Right lobe of liver (tissue), 4 donors: ENCODE data around the gene CIBAR2.

ENCODE experiments used
- CTCF ChIP-seq, 4 donors: fragments of 200-600 bp in 3 of 4; fragments of 450-650 bp in 1 of 4; IDR thresholded peaks; one replicate each; pipeline versions ENCODE4 v1.5.1 to v1.8.0; 2016 to 2022; ENCODE audit warnings: antibody characterized with exemption in 4 of 4, mild to moderate bottlenecking in 2 of 4
- POLR2A ChIP-seq: fragments of 450-650 bp; IDR thresholded peaks from one replicate; pipeline ENCODE4 v1.6.1; 2017; ENCODE audit warnings: antibody characterized with exemption, mild to moderate bottlenecking
- donor health status: DM: no; HTN: no; CAD: no.
- donor health status: DM: no; HTN: no; CAD: no.
- donor health status: DM: no; HTN: yes; CAD: no.

GRCh38 chr16:85069171-85069570, 43.1 kb downstream of the CIBAR2 start:
- no peak for TF ChIP-seq CTCF (IDR thresholded peaks at IDR 0.05)
- TF ChIP-seq POLR2A: no peak
